HG03558 (cell line): ENCODE measurements around the gene GPR26.

Experiments
- ATAC-seq: cut with Tn5 transposase; IDR thresholded peaks from one replicate; pipeline ENCODE4 v1.9.1; 2021; ENCODE audit warnings: moderate number of reproducible peaks; ENCODE audit not compliant: unreplicated experiment; ENCODE audit errors: extremely low read depth

GPR26 gene

GRCh38 chr10:123666318-123667236 lies at the start of gene GPR26:
TSS of gene GPR26 (plus strand) at chr10:123666355. CDS start at chr10:123666408, 53 bp downstream.
- ATAC-seq, result no peak

- no peak for ATAC-seq
Measured at GRCh38 chr10:123618224-123618623, 47.9 kb upstream of the GPR26 start.

GRCh38 chr10:123619067-123619855 lies 46.9 kb upstream of the GPR26 start:
- ATAC-seq, result no peak

- no peak for ATAC-seq
Measured at GRCh38 chr10:123620621-123621020, 45.5 kb upstream of the GPR26 start.

GRCh38 chr10:123621492-123621891 lies 44.7 kb upstream of the GPR26 start:
- no peak for ATAC-seq

- ATAC-seq, result no peak
Measured at GRCh38 chr10:123621916-123622315, 44.2 kb upstream of the GPR26 start.

GRCh38 chr10:123622381-123622780 lies 43.8 kb upstream of the GPR26 start:
- ATAC-seq, result no peak

- no peak for ATAC-seq
Measured at GRCh38 chr10:123624086-123624485, 42.1 kb upstream of the GPR26 start.

GRCh38 chr10:123633106-123633505 lies 33.0 kb upstream of the GPR26 start:
- no peak for ATAC-seq

GRCh38 chr10:123633636-123634035 lies 32.5 kb upstream of the GPR26 start:
- no peak for ATAC-seq

GRCh38 chr10:123634221-123634620 lies 31.9 kb upstream of the GPR26 start:
- no peak for ATAC-seq

- no peak for ATAC-seq
Measured at GRCh38 chr10:123635131-123635530, 31.0 kb upstream of the GPR26 start.

- no peak for ATAC-seq
Measured at GRCh38 chr10:123635745-123636144, 30.4 kb upstream of the GPR26 start.

- no peak for ATAC-seq
Measured at GRCh38 chr10:123636598-123637325, 29.4 kb upstream of the GPR26 start.

GRCh38 chr10:123637326-123637880 lies 28.8 kb upstream of the GPR26 start:
- no peak for ATAC-seq

- no peak for ATAC-seq
Measured at GRCh38 chr10:123639131-123639530, 27.0 kb upstream of the GPR26 start.

GRCh38 chr10:123640016-123640535 lies 26.1 kb upstream of the GPR26 start:
- ATAC-seq, result no peak

- ATAC-seq, result no peak
Measured at GRCh38 chr10:123642293-123642692, 23.9 kb upstream of the GPR26 start.

- ATAC-seq, result no peak
Measured at GRCh38 chr10:123642697-123643096, 23.5 kb upstream of the GPR26 start.

- no peak for ATAC-seq
Measured at GRCh38 chr10:123643315-123643714, 22.8 kb upstream of the GPR26 start.
